Left cardiac atrium (tissue), 4 donors: ENCODE data around the gene IGSF3. TPM values are rescaled to one million over a fixed set of nuclear protein-coding genes. Genes with fewer than 3 reads are reported as not detected.
"Not testable (repeated sequence)": the region's sequence is repeated elsewhere in the genome, so short reads cannot be mapped to it uniquely, and the experiment has no call there.

Source experiments
- ATAC-seq, 2 donors: fragments of 200-7000 bp; cut with Tn5 transposase; one replicate each; pipeline ENCODE4 v1.9.1; 2020; ENCODE audit warnings: mild to moderate bottlenecking in 2 of 2, moderate library complexity in 2 of 2
- DNase-seq: peaks from one replicate; pipeline ENCODE4 v3.0.0-alpha.2; 2020
- intact Hi-C, 2 donors: fragments of 100-400 bp; cut with DNase I; formaldehyde crosslinking; loops; one replicate each; pipeline versions ENCODE4 v1.14.1 to v1.15.1; 2022 to 2023
- total RNA-seq, 2 donors: library from RNA; stranded (reverse); fragmentation: NEBNext Ultra II Directional; extraction: Animal tissue kit (Norgen Biotek cat#: 25700); gene quantifications; one replicate each; pipeline ENCODE4 v1.2.1, GENCODE V29; 2021
- donor health status: DM: no; HTN: yes; CAD: no.
- donor health status: DM: no; HTN: yes; CAD: no; lungs with severe emphysema.
- donor health status: DM: yes; HTN: yes; CAD: no.
- donor health status: Dilated cardiomyopathy.

The IGSF3 gene
- total RNA-seq, 2 donors from 2014 or later = 14.3 to 15.6 TPM

DNA sequence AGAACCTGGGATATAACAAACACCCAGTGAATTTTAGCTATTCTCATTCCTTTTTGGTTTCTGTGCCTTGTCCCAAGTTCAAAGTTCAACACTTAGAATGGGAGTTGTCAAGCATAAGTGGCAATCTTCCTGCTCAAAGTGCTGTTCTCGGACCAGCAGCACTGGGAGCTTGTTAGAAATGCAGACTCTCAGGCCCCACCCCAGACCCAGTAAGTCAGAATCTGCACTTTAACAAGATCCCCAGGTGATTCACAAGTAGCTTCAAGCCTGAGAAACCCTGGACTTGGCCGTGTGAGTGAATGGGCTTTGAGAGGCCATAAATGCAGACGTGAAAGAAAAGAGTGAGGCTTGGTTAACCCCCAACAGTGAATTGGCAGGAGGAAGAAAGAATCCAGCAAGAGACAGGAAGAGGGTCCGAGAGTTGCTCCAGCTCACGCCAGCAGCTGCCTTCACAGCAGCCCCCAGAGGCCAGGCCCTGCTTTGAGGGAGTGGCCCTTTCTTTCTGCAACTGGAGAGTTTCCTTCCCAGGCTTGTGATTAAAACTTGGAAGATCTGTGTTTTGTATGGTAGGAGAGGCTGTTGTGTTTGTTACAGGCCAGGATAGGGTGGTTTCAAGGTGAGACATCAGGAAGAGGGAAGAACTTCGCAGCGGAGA is 75.5 kb downstream of the IGSF3 start:
- ATAC-seq, DNase-seq, intact Hi-C loops: not testable (repeated sequence)

DNA sequence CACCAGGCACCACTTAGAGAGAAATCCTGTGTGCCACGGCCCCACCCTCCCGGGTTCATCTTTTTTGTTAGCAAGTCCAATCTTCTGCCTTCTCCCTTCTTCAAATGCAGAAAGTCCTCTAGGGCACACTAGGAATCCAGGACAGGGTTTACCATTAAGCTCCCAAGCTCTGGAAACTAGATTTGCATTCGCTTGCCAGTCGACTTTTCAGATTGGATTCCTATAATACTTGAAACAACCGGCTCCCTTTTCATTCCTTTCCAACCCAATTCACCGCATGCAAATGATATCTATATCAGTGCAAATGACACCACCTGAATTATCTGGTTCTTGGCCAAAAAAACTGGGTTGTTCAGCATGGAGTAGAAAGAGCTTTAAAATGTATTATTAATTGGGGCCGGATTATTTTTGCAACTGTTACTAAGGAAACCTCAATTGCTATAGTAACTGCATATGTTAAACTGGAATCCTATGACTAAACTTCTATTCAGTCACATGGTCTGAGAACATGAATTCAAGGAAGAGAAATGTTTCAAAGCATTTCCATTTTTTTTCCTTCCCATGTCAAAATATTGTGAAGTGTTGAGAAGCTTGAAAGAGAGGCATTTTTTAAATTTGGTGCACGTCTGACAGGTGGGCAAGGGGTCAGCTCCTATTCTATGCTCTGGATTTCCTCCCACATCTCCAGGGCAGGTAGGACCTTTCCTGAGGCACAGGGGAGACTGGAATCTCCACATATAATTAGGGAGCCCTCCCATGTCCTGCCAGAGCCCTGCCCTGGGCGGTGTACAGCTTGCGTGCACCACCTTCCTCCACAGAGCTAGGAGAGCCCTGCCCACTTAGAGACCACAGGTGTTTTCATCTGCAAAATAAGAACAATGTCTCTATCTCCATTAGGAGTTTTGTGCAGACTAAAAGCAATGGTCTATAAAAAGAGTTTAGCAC is 76.3 kb downstream of the IGSF3 start:
- DNase-seq, ATAC-seq, intact Hi-C loops: not testable (repeated sequence)

DNA sequence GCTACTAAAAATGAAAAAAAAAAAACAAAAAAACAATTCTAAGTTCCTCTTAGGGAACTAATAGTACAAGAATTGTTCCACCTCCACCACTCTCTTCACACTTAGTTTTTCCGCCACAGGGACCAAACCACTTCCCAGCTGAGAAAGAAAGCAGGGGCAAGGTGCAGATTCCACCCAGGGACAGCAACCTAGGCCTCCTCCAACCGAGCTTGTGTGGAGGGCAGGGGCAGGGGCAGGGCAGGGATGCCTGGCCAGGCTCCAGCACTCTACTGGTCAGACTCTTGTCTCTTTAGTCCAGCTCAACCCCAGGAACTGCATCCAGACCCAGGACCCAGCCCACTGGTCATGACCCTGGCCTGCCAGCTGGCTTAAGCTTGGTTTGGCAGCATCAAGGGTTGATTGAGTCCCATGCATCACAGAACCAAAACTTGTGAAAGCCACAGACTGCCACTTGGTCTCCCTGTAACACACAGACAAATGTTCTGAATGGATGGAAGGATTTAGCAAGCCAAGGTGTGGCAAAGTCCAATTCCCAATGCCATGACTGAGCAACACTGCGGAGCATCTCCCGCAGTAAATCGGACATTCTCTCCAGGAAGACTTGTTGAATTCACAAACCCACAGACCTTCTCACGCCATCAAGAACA is 77.1 kb downstream of the IGSF3 start:
- DNase-seq, intact Hi-C loops, ATAC-seq: not testable (repeated sequence)

DNA sequence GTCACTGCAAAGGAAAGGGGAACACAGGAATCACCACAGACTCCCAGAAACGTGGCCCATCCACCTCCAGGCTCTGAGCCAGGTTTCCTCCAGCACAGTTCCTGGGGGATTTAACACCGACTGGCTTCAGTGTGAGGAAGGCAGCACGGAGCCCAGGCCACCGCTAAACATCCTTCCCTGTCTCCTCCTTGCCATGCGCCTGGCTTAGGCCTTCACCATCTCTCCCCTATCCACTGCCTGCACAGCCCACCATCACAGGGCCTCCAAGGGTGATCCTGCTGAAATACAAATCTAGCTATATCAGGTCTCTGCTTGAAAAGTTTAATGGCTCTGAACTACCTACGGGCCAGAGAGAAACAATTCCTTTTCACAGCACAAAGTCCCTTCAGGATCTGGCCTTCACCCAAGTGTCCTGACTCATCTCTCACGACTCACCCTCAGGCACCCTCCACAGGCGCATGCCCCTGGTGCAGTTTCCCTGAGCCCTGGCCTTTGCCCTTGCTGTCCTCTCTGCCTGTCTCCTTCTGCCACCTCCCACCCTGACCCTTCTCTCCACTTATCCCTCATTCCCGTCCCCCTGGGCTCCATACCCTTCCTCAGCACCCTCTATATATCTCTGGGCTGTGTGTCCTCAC is 78.3 kb downstream of the IGSF3 start:
- intact Hi-C loops = not testable (repeated sequence)
- ATAC-seq = peak in 1 of 2 donors; percentile 53

DNA sequence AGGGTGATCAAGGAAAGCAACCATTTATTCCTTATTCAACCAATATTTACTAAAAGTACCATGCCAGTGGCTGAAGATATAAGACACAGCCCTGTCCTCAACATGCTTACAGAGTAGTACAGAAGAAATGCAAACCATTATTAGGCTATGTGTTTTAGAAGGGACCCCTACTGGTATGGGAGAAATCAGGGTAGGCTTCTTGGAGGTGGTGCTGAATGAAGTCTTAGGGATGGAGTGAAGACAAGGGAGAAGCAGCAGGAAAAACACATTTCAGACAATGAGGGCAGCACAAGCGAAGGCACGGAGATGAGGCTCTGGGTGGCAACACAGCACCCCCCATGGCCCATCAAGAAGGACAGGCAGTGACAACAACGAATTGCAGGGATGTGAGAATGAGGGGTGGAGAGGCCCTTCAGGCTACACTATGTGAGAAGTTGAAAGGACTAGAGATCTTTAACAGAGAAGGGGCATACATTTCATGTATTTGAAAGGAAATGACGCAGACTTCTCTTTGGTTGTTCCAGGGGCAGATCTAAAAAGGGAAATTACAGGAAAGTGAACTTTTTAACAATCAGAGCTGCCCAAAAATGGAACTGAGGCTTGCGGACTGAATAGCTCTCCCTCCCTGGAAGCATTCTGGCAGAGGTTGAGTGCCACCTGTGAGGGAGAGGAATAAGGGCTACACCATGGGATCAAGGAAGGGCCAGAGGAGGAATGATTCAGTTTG is 79.9 kb downstream of the IGSF3 start:
- intact Hi-C loops = no loop called here
- DNase-seq = no peak
- no peak for ATAC-seq

More for the DNA sequence above, 78.3 kb downstream of the IGSF3 start:
- DNase-seq = not testable (repeated sequence)

DNA sequence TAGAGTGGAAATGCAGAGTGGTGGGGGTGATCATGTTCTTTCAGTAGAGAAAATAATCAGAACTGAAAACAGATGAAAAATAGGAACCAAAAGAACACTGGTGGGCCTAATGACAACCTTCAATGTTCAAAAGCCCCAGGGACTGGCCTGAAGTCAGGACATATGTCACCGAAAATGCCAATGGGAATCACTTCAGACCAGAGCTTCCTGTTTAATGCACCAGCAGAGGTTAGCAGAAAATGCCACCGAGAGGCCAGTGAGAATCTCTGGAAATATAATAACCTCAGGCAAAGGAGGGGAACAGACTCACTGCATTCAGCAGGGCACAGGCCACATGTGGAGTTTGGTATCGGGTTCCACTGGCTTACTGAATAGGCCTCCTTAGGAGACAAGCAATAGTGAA is 80.8 kb downstream of the IGSF3 start:
- no peak for ATAC-seq
- intact Hi-C loops = no loop called here

DNA sequence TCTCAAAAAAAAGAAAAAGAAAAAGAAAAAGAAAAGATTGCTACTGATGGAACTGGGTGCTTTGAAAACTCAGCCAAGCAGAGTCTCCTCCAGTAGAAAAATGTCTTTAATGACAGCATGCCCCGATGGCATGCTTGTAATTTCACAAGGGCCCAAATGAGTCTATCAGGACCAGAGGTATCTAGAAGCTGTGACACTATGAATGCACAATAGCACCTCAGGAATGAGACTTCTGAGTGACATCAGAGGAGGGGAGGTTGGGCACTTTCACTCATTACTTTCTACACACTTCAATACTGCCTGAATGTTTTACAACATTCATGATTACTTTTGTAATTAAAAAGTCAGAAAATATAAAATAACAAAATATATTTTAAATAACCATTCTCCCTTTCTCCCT is 81.6 kb downstream of the IGSF3 start:
- intact Hi-C loops = no loop called here
- no peak for DNase-seq

More for the DNA sequence above, 80.8 kb downstream of the IGSF3 start:
- no peak for DNase-seq

DNA sequence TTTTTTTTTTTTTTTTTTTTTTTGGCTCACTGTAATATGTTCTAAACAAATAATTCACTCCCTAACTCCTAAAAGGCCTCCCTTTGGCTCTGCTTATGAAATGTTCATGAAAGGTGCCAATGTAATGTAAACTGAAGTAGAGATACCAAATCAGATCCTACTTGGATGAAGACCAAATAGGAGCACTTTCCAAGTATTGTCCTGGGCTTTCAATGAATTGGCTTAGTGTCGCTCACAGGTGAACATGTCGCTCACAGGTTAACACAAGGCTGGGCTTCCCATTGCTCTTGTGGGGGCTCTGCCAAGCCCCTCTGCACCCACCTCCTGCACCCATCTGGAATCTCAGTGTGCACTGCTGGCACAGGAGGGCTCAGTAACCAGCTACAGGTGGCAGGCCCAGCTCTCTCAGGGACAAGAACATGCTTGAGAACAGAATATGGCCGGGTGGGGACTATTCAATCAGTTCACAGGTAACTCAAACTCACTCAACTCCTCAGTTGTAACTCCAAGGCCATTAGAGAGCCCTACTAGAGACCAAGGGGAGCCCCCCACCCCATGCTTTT is 86.1 kb downstream of the IGSF3 start:
- peak in 1 of 2 donors; percentile 55 for ATAC-seq
- DNase-seq = no peak
- intact Hi-C loops = no loop called here

More for the DNA sequence above, 81.6 kb downstream of the IGSF3 start:
- no peak for ATAC-seq

DNA sequence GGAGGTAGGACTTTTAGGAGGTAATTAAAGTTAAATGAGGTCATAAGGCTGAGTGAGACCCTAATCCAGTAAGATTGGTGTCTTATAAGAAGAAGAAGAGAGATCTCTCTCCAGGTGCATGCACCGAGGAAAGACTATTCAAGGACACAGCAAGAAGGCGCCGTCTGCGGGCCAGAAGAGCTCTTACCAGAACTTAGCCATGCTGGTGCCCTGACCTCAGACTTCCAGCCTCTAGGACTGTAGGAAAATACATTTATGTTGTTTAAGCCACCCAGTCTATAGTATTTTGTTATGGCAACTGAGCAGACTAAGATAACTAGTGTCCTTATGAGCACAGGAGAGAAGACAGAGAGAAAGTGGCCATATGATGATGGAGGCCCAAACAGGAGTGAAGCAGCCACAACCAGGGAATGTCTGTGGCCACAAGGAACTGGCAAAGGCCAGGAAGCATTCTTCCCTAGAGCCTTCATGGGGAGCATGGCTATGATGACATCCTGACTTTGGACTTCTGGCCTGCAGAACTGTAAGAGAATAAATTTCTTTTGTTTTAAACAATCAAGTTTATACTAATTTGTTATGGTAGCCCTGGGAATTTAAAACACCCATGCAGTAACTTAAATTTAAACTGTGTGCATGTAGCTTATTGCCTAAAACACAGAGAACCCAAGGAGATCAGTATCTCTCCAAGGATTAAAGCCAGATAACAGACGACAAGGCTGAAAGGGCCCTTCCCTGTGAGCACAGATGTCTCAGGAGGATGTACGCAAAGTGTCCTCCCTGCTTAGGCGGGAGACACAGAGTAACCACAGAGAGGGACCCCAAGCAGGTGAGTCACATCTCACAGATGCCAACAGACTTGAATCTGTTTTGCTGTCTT is 86.8 kb downstream of the IGSF3 start:
- DNase-seq = no peak
- no peak for ATAC-seq
- intact Hi-C loops = no loop called here

DNA sequence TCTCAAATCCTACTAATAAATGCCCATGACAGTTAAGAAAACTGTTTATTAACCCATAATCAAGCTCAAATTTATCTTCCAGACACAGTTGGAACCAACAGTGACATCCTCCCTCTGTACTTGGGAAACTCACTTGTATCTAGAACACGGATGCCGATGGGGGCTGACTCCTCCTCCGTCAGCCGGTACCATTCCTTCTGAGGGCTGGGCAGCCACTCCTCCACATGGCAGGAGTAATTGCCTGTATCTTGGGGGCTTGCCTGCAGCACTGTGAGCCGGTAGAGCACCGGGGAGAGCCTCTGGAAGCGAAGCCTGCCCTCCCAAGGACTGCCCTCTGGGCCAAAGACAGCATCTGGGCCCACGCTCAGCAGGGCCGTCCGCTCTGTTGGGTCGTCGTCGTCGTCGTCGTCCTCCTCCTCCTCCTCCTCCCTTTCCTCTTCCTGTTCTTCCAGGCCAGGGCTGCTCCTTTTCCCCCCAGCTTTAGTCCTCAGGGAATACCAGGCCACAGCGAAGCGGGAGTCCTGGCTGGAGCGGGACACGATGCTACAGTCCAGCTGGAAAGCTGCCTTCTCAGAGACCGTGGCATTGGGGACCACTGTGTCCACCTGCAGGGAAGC is 88.2 kb downstream of the IGSF3 start:
- ATAC-seq (peak; percentile 48 to 66), DNase-seq (no peak)
- intact Hi-C loops = loop anchor here in 1 of 2 donors (10.0 kb wide), 1 partner anchor 95 kb away; no protein-coding TSS in a partner anchor

DNA sequence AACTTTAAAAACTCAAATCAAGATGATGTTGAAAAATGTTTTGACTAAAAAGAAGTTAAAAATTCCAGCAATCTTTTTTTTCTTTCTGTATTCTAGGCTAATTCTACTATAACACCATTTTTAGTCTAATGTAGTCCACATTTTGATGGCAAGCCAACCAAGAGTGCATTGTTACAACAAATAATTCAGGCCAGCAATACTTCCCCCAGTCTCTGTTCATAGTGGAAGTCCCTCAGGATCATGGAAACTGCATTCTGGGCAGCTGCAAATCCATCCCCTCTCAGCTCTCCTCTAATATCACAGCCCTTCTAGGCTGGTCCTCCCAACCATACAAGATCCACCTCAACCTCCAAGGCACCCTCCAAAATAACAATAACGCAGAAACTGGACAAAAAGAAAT is 89.0 kb downstream of the IGSF3 start:
- intact Hi-C loops = loop anchor here in 1 of 2 donors (10.0 kb wide), 1 partner anchor 96 kb away; no protein-coding TSS in a partner anchor
- no peak for DNase-seq
- ATAC-seq = no peak

DNA sequence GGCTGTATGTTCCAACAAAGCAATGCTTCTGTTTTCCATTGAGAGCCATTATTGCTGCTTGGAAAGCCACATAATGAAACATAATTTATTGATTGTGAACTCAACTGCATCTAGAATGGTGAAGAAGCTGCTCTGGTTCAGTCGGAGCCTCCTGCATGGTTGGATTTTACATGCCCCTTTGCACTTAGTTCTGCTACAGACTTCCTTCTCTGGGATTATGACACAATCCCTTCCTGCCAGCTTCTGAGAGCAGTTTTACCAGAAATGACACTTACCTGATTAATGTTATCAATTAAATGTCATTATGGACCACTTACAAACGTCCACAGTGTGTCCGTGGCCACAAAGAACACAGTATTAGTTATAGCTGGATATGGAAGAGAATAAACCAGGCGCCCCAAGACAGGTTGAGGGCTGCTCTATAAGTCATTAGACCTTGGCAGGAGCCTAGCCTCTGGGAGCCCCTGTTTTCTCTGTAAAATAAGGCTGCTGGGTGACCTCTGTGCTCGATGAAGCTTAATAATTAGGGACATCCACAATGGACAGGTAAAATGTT is 89.7 kb downstream of the IGSF3 start:
- ATAC-seq = no peak
- intact Hi-C loops = loop anchor here (2.0 to 10.0 kb wide), 2 partner anchors 95 to 97 kb away; no protein-coding TSS in a partner anchor

DNA sequence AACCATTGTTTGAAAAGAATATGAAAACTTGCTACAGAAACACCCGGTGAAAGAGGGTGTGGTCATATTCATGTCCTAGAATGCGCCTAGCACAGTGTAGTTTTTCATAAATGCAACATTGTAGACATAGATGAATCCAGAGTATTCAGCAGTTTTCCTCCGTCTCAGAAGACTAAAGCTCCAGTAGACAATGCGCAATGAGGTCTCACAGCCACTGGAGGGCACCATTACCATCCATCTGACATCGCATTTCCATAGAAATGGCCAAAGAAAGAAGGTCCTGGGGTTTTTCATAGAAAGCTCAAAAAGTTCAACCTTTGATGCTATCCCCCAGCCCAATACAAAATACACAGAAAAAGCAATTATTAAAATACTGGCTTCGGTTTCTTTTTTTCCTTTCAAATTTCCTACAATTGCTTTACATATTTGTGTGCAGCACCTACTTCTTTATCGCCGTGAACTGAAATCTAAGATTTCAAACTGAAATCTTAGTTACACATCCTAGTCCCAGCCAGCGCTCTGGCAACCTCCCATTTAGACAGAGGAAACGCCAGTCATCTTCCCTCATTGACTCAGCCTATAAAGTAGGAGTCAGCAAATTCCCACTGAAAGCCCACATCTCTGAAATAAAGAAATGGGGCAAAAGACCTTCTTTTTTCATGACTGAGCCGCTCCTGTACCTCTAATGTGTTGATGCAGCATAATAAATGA is 92.8 kb downstream of the IGSF3 start:
- intact Hi-C loops = loop anchor here (5.0 to 10.0 kb wide), 2 partner anchors 100 to 483 kb away; no protein-coding TSS in a partner anchor

More for the DNA sequence above, 89.7 kb downstream of the IGSF3 start:
- no peak for DNase-seq

DNA sequence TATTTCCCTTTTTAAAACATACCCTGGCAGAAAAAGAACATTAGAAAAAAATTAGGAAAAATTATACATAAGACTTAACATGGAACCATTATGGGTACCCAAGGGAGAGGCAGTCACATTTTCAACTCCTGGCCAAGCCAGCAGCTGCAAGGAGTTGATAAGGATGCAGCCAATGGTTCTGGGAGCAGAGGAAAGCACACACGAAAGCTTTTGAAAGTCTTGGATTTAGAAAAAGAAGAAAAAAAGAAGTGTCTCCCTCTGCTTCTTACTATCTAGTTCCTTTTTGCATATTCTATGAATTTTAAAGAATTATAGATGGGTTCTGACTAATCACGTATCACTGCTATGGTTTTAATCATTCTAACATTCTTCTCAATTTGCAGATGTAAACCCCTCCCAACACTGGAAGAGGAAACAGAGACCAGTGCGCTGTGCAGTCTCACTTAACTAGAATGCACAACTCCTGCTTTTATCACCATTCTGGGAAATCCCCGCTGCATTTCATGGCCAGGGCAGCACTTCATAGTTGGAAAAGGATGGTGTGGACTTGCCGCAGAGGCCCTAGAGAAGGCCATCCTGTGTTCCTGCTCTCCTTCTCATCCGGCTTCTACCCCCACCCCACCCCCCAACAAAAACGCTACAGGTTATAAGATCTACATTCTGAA is 94.0 kb downstream of the IGSF3 start:
- intact Hi-C loops = loop anchor here (5.0 to 10.0 kb wide), 2 partner anchors 101 to 484 kb away; no protein-coding TSS in a partner anchor
- DNase-seq = no peak
- no peak for ATAC-seq

More for the DNA sequence above, 92.8 kb downstream of the IGSF3 start:
- DNase-seq (peak; percentile 58), ATAC-seq (no peak)
